H7 (cell line): ENCODE measurements around the gene SHC4. TPM values are rescaled to one million over a fixed set of nuclear protein-coding genes. Genes with fewer than 3 reads are reported as not detected.
"Not testable (repeated sequence)": the region's sequence is repeated elsewhere in the genome, so short reads cannot be mapped to it uniquely, and the experiment has no call there.

Experiments used
- DNase-seq: peaks from one replicate; pipeline ENCODE4 v3.0.0; 2012
- H3K27me3 ChIP-seq: 2 replicates; pipeline ENCODE4 v1.6.0; 2011; ENCODE audit warnings: mild to moderate bottlenecking, low read length; ENCODE audit not compliant: control insufficient read depth, insufficient read depth
- H3K36me3 ChIP-seq: replicated peaks from 2 replicates; pipeline ENCODE4 v1.5.1; 2011; ENCODE audit warnings: low read length; ENCODE audit not compliant: control insufficient read depth, insufficient read depth
- H3K4me3 ChIP-seq: 2 replicates; pipeline ENCODE4 v1.5.1; 2011; ENCODE audit warnings: low read depth, mild to moderate bottlenecking, control low read depth, low read length, moderate library complexity; ENCODE audit not compliant: insufficient read depth
- total RNA-seq: library from RNA; depleted of rRNA; stranded (reverse); fragments of >200 nt; shearing (Covaris generic); gene quantifications from 2 replicates; pipeline ENCODE4 v1.2.3, GENCODE V29; 2014

Gene SHC4
- total RNA-seq, 1 experiment from 2014 or later, result 0.03 TPM

DNA sequence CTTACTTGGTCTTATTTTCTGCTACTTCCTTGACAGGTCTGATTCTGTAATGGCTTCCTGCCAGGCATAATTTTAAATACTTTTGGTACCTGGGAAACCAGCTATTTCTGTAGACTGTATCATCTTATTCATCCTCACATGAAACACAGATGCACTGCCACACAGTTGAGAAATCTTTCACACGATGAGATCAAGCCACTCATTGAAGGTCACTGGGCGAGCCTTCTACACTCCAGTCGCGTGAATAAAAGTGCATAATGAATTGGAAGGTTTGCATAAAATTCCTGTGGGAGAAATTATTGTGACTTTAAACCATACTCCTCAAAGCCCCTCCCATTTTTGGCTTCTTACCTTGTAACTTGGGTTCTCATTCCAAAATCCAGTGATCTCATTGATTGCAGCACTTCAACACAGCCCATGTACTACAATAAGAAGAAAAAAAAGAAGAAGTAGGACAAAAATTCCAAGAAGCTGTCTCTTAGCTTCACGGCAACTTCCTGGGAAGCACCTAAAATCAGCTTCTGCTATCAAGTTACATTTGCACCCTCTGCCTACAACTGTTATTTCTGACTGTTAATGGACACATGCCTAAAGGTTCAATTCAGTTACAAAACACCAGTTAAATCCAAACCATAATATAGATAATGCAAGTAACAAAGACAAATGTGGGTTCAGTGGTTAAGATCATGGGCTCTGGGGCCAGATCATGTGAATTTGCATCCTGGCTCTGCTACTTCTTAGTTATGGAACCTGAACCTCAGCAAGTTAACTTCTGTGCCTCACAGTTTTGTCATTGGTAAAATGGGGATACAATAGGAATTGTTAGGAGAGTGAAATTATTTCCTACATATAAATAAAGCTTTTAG is 39.0 kb downstream of the SHC4 start:
- DNase-seq, result no peak
- no peaks in the 10 kb centered on the region for H3K27me3 ChIP-seq
- no peak overlapping the region for H3K4me3 ChIP-seq
- H3K36me3 ChIP-seq, result no peaks in the 10 kb centered on the region

DNA sequence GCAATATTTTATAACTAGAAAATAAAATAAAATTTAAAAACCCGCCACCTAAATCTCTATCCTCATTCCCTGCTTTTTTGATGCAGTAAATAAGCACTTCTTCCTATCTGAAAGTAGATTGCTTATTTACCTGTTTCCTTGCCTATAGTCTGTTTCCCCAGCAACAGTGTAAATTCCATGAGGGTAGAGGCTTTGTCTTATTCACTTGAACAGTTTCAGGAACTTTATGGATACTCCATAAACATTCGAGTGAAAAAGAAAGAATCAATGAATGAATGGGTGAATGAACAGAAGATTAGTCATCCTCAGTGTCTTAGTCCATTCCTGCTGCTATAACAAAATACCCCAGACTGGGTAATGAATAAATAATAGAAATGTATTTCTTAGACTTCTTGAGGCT is 41.7 kb downstream of the SHC4 start:
- Histone ChIP-seq H3K36me3 (no peaks in the 10 kb centered on the region), H3K4me3 (no peak overlapping the region), H3K27me3 (no peaks in the 10 kb centered on the region)
- no peak for DNase-seq

DNA sequence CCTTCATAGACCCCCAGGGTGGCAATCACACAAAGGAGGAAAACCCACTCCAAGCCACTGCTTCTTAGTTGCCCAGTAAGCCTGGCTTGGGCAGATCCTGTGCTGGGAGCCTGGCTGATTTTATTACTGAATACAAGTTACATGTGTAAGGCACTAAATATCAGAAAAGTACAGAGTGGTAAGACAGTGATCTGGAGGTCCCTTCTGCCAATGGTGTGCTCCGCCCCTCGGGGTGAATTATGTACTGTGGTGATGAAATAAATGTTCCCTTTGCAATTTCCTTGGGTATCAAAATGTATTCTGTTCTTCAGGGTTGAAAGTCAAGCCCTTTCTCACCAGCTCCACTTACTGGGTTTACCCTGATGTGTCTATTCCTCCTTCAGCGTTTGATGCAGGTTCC is 47.0 kb downstream of the SHC4 start:
- DNase-seq, result no peak
- Histone ChIP-seq H3K27me3 (no peaks in the 10 kb centered on the region), H3K4me3 (no peak overlapping the region), H3K36me3 (no peaks in the 10 kb centered on the region)

GRCh38 chr15:48915861-48916260 is 47.9 kb downstream of the SHC4 start:
- DNase-seq, result no peak
- H3K27me3 ChIP-seq, result no peaks in the 10 kb centered on the region
- H3K4me3 ChIP-seq, result no peak overlapping the region
- H3K36me3 ChIP-seq, result no peaks in the 10 kb centered on the region

- Histone ChIP-seq H3K4me3 (no peak overlapping the region), H3K27me3 (no peaks in the 10 kb centered on the region)
- no peak for DNase-seq
Measured at GRCh38 chr15:48914717-48915116, 49.0 kb downstream of the SHC4 start.

GRCh38 chr15:48913141-48913540 is 50.6 kb downstream of the SHC4 start:
- Histone ChIP-seq H3K36me3 (no peaks in the 10 kb centered on the region), H3K27me3 (no peaks in the 10 kb centered on the region), H3K4me3 (no peak overlapping the region)
- no peak for DNase-seq

More at GRCh38 chr15:48914717-48915116, 49.0 kb downstream of the SHC4 start:
- no peaks in the 10 kb centered on the region for H3K36me3 ChIP-seq

DNA sequence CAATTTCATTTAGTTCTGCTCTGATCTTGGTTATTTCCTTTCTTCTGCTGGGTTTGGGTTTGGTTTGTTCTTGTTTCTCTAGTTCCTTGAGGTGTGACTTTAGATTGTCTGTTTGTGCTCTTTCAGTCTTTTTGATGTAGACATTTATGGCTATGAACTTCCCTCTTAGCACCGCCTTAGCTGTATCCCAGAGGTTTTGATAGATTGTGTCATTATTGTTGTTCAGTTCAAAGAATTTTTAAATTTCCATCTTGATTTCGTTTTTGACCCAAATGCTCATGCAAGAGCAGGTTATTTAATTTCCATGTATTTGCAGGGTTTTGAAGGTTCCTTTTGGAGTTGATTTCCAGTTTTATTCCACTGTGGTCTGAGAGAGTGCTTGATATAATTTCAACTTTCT is 53.2 kb downstream of the SHC4 start:
- H3K36me3 ChIP-seq, H3K27me3 ChIP-seq, H3K4me3 ChIP-seq, DNase-seq: not testable (repeated sequence)

DNA sequence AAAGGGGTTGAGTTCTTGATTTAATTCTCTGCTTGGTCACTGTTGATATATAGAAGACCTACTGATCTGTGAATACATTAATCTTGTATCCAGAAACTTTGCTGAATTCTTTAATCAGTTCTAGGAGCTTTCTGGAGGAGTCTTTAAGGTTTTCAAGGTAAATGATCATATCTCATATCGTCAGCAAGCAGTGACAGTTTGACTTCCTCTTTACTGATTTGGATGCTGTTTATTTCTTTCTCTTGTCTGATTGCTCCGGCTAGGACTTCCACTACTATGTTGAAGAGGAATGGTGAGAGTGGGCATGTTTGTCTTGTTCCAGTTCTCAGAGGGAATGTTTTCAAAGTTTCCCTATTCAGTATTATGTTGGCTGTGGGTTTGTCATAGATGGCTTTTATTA is 54.4 kb downstream of the SHC4 start:
- H3K4me3 ChIP-seq, DNase-seq, H3K27me3 ChIP-seq, H3K36me3 ChIP-seq: not testable (repeated sequence)

- Histone ChIP-seq H3K27me3 (no peaks in the 10 kb centered on the region), H3K36me3 (no peaks in the 10 kb centered on the region), H3K4me3 (no peak overlapping the region)
- no peak for DNase-seq
Measured at GRCh38 chr15:48905847-48906246, 57.9 kb downstream of the SHC4 start.

DNA sequence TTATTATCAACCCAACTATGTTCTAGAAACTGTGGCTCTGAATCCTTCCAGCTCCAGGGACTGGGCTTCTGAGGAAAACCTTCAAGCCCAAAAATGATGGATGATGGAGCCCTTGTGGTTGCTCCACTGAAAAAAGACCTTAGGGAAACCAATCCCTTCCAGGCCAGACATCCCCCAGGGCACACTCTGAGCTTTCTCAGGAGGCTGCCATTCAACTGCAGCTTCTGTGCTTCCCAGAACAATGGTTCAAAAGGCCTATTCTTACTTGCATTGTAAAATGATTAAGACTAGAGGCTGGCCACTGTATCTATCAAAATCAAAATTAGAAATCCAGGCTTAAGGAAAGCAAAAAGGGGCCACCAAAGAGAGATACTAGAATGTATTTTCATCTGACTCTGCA is 58.5 kb downstream of the SHC4 start:
- no peak for DNase-seq
- Histone ChIP-seq H3K27me3 (no peaks in the 10 kb centered on the region), H3K4me3 (no peak overlapping the region), H3K36me3 (no peaks in the 10 kb centered on the region)

- no peak overlapping the region for H3K4me3 ChIP-seq
- H3K36me3 ChIP-seq, result no peaks in the 10 kb centered on the region
- no peaks in the 10 kb centered on the region for H3K27me3 ChIP-seq
- DNase-seq, result no peak
Measured at GRCh38 chr15:48904758-48905157, 59.0 kb downstream of the SHC4 start.

- H3K27me3 ChIP-seq, result no peaks in the 10 kb centered on the region
- no peak for DNase-seq
- H3K4me3 ChIP-seq, result no peak overlapping the region
Measured at GRCh38 chr15:48899793-48900192, 63.9 kb downstream of the SHC4 start.

GRCh38 chr15:48898446-48898845 is 65.3 kb downstream of the SHC4 start:
- no peak overlapping the region for H3K4me3 ChIP-seq
- H3K27me3 ChIP-seq, result no peaks in the 10 kb centered on the region
- no peaks in the 10 kb centered on the region for H3K36me3 ChIP-seq
- no peak for DNase-seq

More at GRCh38 chr15:48899793-48900192, 63.9 kb downstream of the SHC4 start:
- no peaks in the 10 kb centered on the region for H3K36me3 ChIP-seq

DNA sequence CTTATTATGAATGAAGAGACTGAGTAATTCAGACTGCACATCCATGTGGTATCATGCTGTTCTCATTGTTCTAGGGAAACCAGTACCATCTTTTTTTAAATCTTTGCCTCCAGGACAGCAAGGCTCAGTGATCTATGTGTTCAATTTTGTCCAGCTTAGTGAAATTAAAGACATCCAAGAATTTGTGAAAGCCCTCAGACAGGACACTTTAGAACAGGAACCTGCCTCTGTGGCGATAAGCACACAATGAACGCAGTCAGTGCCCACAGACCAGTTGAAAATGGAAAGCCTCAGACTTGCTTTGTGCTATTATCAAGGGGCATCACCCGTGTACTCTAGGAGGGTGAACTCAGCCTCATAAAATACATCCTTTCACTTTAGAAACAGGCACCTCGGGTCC is 65.7 kb downstream of the SHC4 start:
- Histone ChIP-seq H3K4me3 (no peak overlapping the region), H3K27me3 (no peaks in the 10 kb centered on the region), H3K36me3 (no peaks in the 10 kb centered on the region)
- no peak for DNase-seq

- H3K27me3 ChIP-seq, result no peaks in the 10 kb centered on the region
- H3K36me3 ChIP-seq, result no peaks in the 10 kb centered on the region
- no peak overlapping the region for H3K4me3 ChIP-seq
- DNase-seq, result no peak
Measured at GRCh38 chr15:48896869-48897814, 66.6 kb downstream of the SHC4 start.
